ENCODE data around the gene ZMYM2. TPM values are rescaled to one million over a fixed set of nuclear protein-coding genes. Genes with fewer than 3 reads are reported as not detected.

Gene ZMYM2
- total RNA-seq, 1 experiment from 2014 or later, result 87.1 TPM

GRCh38 chr13:20131057-20131832, 172.7 kb downstream of the ZMYM2 start:
- Histone ChIP-seq H3K4me1 (ENCODE audit: insufficient read depth, low read length, poor library complexity, severe bottlenecking) (peaks cover 7% of the 10 kb centered on the region), H3K4me3 (ENCODE audit: low read depth, low read length, poor library complexity, severe bottlenecking) (no peak overlapping the region), H3K36me3 (ENCODE audit: insufficient read depth, low read length, poor library complexity, severe bottlenecking) (no peaks in the 10 kb centered on the region), H3K27me3 (replicated peaks; ENCODE audit: insufficient read depth, low read depth, low read length, poor library complexity) (peaks cover 9% of the 10 kb centered on the region), H3K9me3 (ENCODE audit: low read depth, low read length, poor library complexity, severe bottlenecking) (no peaks in the 10 kb centered on the region), H3K27ac (ENCODE audit: low read depth, low read length, poor library complexity, severe bottlenecking) (no peak overlapping the region)
- ChIA-PET POLR2A (ENCODE audit: low non-redundant PET) (no interaction called here), CTCF (no interaction called here)
- TF ChIP-seq EZH2 (IDR thresholded peaks at IDR 0.05; ENCODE audit: borderline replicate concordance, low read depth, low read length, poor library complexity, severe bottlenecking), result no peak
- no peak for TF ChIP-seq CTCF (conservative IDR thresholded peaks at IDR 0.05; ENCODE audit: low read depth, low read length)
- intact Hi-C loops (cut with micrococcal nuclease; ENCODE audit: unreplicated experiment), result no loop called here
- BruUV-seq (replicated peaks), result no TSS peak
- no peak for DNase-seq (ENCODE audit: low spot score)

GRCh38 chr13:20132052-20132634, 173.6 kb downstream of the ZMYM2 start:
- BruUV-seq (replicated peaks), result no TSS peak
- Histone ChIP-seq H3K4me3 (ENCODE audit: low read depth, low read length, poor library complexity, severe bottlenecking) (no peak overlapping the region), H3K36me3 (ENCODE audit: insufficient read depth, low read length, poor library complexity, severe bottlenecking) (no peaks in the 10 kb centered on the region), H3K27me3 (replicated peaks; ENCODE audit: insufficient read depth, low read depth, low read length, poor library complexity) (peaks cover 9% of the 10 kb centered on the region), H3K27ac (ENCODE audit: low read depth, low read length, poor library complexity, severe bottlenecking) (no peak overlapping the region), H3K9me3 (ENCODE audit: low read depth, low read length, poor library complexity, severe bottlenecking) (no peaks in the 10 kb centered on the region), H3K4me1 (ENCODE audit: insufficient read depth, low read length, poor library complexity, severe bottlenecking) (peaks cover 7% of the 10 kb centered on the region)
- no peak for DNase-seq (ENCODE audit: low spot score)
- TF ChIP-seq CTCF (conservative IDR thresholded peaks at IDR 0.05; ENCODE audit: low read depth, low read length) (no peak), EZH2 (IDR thresholded peaks at IDR 0.05; ENCODE audit: borderline replicate concordance, low read depth, low read length, poor library complexity, severe bottlenecking) (no peak)
- intact Hi-C loops (cut with micrococcal nuclease; ENCODE audit: unreplicated experiment), result no loop called here
- CTCF ChIA-PET, result no interaction called here
- POLR2A ChIA-PET (ENCODE audit: low non-redundant PET), result no interaction called here

- ChIA-PET POLR2A (ENCODE audit: low non-redundant PET) (no interaction called here), CTCF (no interaction called here)
- no peaks in the 10 kb centered on the region for H3K36me3 ChIP-seq (ENCODE audit: insufficient read depth, low read length, poor library complexity, severe bottlenecking)
- H3K4me1 ChIP-seq (ENCODE audit: insufficient read depth, low read length, poor library complexity, severe bottlenecking), result no peaks in the 10 kb centered on the region
- DNase-seq (ENCODE audit: low spot score), result no peak
- BruUV-seq (replicated peaks), result no TSS peak
- H3K27ac ChIP-seq (ENCODE audit: low read depth, low read length, poor library complexity, severe bottlenecking), result no peak overlapping the region
- intact Hi-C loops (cut with micrococcal nuclease; ENCODE audit: unreplicated experiment), result no loop called here
- no peaks in the 10 kb centered on the region for H3K27me3 ChIP-seq (replicated peaks; ENCODE audit: insufficient read depth, low read depth, low read length, poor library complexity)
- TF ChIP-seq EZH2 (IDR thresholded peaks at IDR 0.05; ENCODE audit: borderline replicate concordance, low read depth, low read length, poor library complexity, severe bottlenecking), result no peak
- no peak for TF ChIP-seq CTCF (conservative IDR thresholded peaks at IDR 0.05; ENCODE audit: low read depth, low read length)
- no peak overlapping the region for H3K4me3 ChIP-seq (ENCODE audit: low read depth, low read length, poor library complexity, severe bottlenecking)
- no peaks in the 10 kb centered on the region for H3K9me3 ChIP-seq (ENCODE audit: low read depth, low read length, poor library complexity, severe bottlenecking)
These were observed 176.2 kb downstream of the ZMYM2 start for GRCh38 chr13:20134732-20135131.

Measured in A673 (cell line).